CD14-positive monocyte (primary cell): ENCODE data around the gene ARHGEF10L. TPM values are rescaled to one million over a fixed set of nuclear protein-coding genes. Genes with fewer than 3 reads are reported as not detected.

ENCODE experiments used
- DNase-seq, 3 donors: peaks; one replicate each; pipeline ENCODE4 v3.0.0-alpha.2; 2011 to 2022
- H2AFZ ChIP-seq: 2 replicates; pipeline ENCODE4 v1.6.0; 2012; ENCODE audit warnings: mild to moderate bottlenecking, low read depth, low read length, inconsistent platforms; ENCODE audit not compliant: insufficient read depth, poor library complexity, severe bottlenecking
- H3K27ac ChIP-seq, 2 donors: 1 replicate in 1 of 2; 2 replicates in 1 of 2; pipeline ENCODE4 v1.5.1; 2012 to 2013; ENCODE audit warnings: low read length in 2 of 2, control low read depth in 1 of 2, inconsistent platforms in 1 of 2, low read depth in 1 of 2, mild to moderate bottlenecking in 1 of 2
- H3K27me3 ChIP-seq, 2 donors: one replicate each; pipeline versions ENCODE4 v1.6.0 to v1.6.1; 2011 to 2013; ENCODE audit warnings: low read length in 2 of 2; ENCODE audit not compliant: control insufficient read depth in 2 of 2, insufficient read depth in 2 of 2
- H3K36me3 ChIP-seq, 2 donors: replicated peaks in 1 of 2; 1 replicate in 1 of 2; 2 replicates in 1 of 2; pipeline versions ENCODE4 v1.5.1 to v1.6.1; 2012 to 2013; ENCODE audit warnings: low read length in 2 of 2, control low read depth in 1 of 2, inconsistent platforms in 1 of 2, mild to moderate bottlenecking in 1 of 2; ENCODE audit not compliant: insufficient read depth in 2 of 2, control insufficient read depth in 1 of 2
- H3K4me1 ChIP-seq, 2 donors: 1 replicate in 1 of 2; 2 replicates in 1 of 2; pipeline versions ENCODE4 v1.5.1 to v1.6.1; 2012 to 2013; ENCODE audit warnings: low read length in 2 of 2, control low read depth in 1 of 2, inconsistent platforms in 1 of 2, mild to moderate bottlenecking in 1 of 2, moderate library complexity in 1 of 2; ENCODE audit not compliant: insufficient read depth in 2 of 2, control insufficient read depth in 1 of 2
- H3K4me2 ChIP-seq: replicated peaks from 2 replicates; pipeline ENCODE3; 2012; ENCODE audit warnings: low read length, moderate library complexity, mild to moderate bottlenecking; ENCODE audit not compliant: poor library complexity, severe bottlenecking; ENCODE audit errors: extremely low read depth
- H3K4me3 ChIP-seq, 3 experiments: fragments of 200-600 bp in 1 of 3; sonication (generic) in 1 of 3; replicated peaks in 1 of 3; 1 replicate in 2 of 3; 2 replicates in 1 of 3; pipeline ENCODE4 v1.5.1; 2011 to 2013; ENCODE audit warnings: low read length in 3 of 3, mild to moderate bottlenecking in 3 of 3, control low read depth in 2 of 3, low read depth in 2 of 3, inconsistent platforms in 1 of 3, moderate library complexity in 1 of 3
- H3K79me2 ChIP-seq: 2 replicates; pipeline ENCODE4 v1.6.0; 2012; ENCODE audit warnings: mild to moderate bottlenecking, control low read depth, inconsistent platforms, low read length, moderate library complexity; ENCODE audit not compliant: insufficient read depth
- H3K9ac ChIP-seq: 2 replicates; pipeline ENCODE4 v1.6.0; 2017; ENCODE audit warnings: low read length, mild to moderate bottlenecking; ENCODE audit not compliant: insufficient read depth, poor library complexity, severe bottlenecking
- H3K9me3 ChIP-seq, 2 donors: replicated peaks in 1 of 2; 1 replicate in 1 of 2; 2 replicates in 1 of 2; pipeline versions ENCODE4 v1.5.1 to v1.6.1; 2012 to 2013; ENCODE audit warnings: low read length in 2 of 2, control low read depth in 1 of 2; ENCODE audit not compliant: control insufficient read depth in 1 of 2, insufficient read depth in 1 of 2
- H4K20me1 ChIP-seq: 2 replicates; pipeline ENCODE4 v1.6.0; 2012; ENCODE audit warnings: mild to moderate bottlenecking, low read length, control low read depth, moderate library complexity; ENCODE audit not compliant: insufficient read depth
- H3K27ac Mint-ChIP-seq, 7 donors: one replicate each; pipeline ENCODE4 v1.8.0; 2020; ENCODE audit warnings: mild to moderate bottlenecking in 7 of 7, mixed read lengths in 7 of 7, moderate library complexity in 6 of 7, inconsistent platforms in 2 of 7
- H3K27me3 Mint-ChIP-seq, 3 donors: one replicate each; pipeline ENCODE4 v1.8.0; 2021 to 2022; ENCODE audit warnings: low read depth in 3 of 3, mild to moderate bottlenecking in 3 of 3, mixed read lengths in 3 of 3, moderate library complexity in 3 of 3, inconsistent platforms in 1 of 3
- H3K36me3 Mint-ChIP-seq, 2 donors: one replicate each; pipeline ENCODE4 v1.8.0; 2020; ENCODE audit warnings: mixed read lengths in 2 of 2, inconsistent platforms in 1 of 2, mild to moderate bottlenecking in 1 of 2
- H3K4me1 Mint-ChIP-seq: one replicate; pipeline ENCODE4 v1.8.0; 2020; ENCODE audit warnings: mild to moderate bottlenecking, mixed read lengths
- H3K4me3 Mint-ChIP-seq, 2 donors: one replicate each; pipeline ENCODE4 v1.8.0; 2020; ENCODE audit warnings: mild to moderate bottlenecking in 2 of 2, mixed read lengths in 2 of 2, moderate library complexity in 1 of 2
- H3K9me3 Mint-ChIP-seq, 7 donors: one replicate each; pipeline ENCODE4 v1.8.0; 2020 to 2022; ENCODE audit warnings: mixed read lengths in 7 of 7, mild to moderate bottlenecking in 6 of 7, moderate library complexity in 6 of 7, inconsistent platforms in 2 of 7
- CTCF ChIP-seq: fragments of 200-600 bp; IDR thresholded peaks from one replicate; pipeline ENCODE4 v1.8.0; 2022; ENCODE audit warnings: antibody characterized with exemption, mild to moderate bottlenecking
- WGBS: methylation state at CpG from one replicate; pipeline ENCODE4 v1.1.5; 2013; ENCODE audit warnings: missing lambda C conversion rate; ENCODE audit not compliant: insufficient coverage; 5-methylcytosine and 5-hydroxymethylcytosine counted together
- intact Hi-C, 2 donors: fragments of 100-400 bp; cut with micrococcal nuclease; formaldehyde crosslinking; loops; one replicate each; pipeline versions ENCODE4 v1.15.0 to v1.15.1; 2023
- polyA plus RNA-seq, 3 donors: library from polyadenylated mRNA; depleted of rRNA in 1 of 3; unstranded in 2 of 3; stranded (reverse) in 1 of 3; fragments of 300-500 nt in 2 of 3; fragments of >200 nt in 1 of 3; fragmentation: Illumina TruSeq in 2 of 3; gene quantifications; 1 replicate in 2 of 3; 2 replicates in 1 of 3; pipeline ENCODE4 v1.2.3, GENCODE V29; 2012 to 2021

ARHGEF10L gene
- polyA plus RNA-seq, 3 donors = 20.7 to 95.7 (median 23.7) TPM

GRCh38 chr1:17676387-17677060 is 137.0 kb downstream of the ARHGEF10L start:
- H3K27ac Mint-ChIP-seq = peak overlapping the region; percentile 15 to 76 (median 57)
- peaks cover 58 to 87% of the 10 kb centered on the region in 2 donors for H3K36me3 Mint-ChIP-seq
- peaks cover 1 to 15% (median 9%) of the 10 kb centered on the region in 3 donors for H3K27me3 Mint-ChIP-seq
- Histone ChIP-seq H3K4me1 (peaks cover 9 to 25% of the 10 kb centered on the region in 2 donors), H3K79me2 (no peaks in the 10 kb centered on the region), H3K4me2 (no peak overlapping the region), H3K9ac (no peak overlapping the region), H3K9me3 (no peaks in the 10 kb centered on the region), H2AFZ (no peak overlapping the region), H4K20me1 (peaks cover 100% of the 10 kb centered on the region), H3K27ac (no peak overlapping the region), H3K4me3 (no peak overlapping the region), H3K36me3 (peaks cover 70 to 90% of the 10 kb centered on the region in 2 donors), H3K27me3 (no peaks in the 10 kb centered on the region)
- intact Hi-C loops = no loop called here
- 80% methylated on average over 9 of the region's 11 CpGs for WGBS
- no peak for TF ChIP-seq CTCF
- no peak overlapping the region for H3K4me3 Mint-ChIP-seq
- H3K4me1 Mint-ChIP-seq = peaks cover 33% of the 10 kb centered on the region
- DNase-seq = no peak
- H3K9me3 Mint-ChIP-seq = peaks cover 0 to 2% (median 0%) of the 10 kb centered on the region in 7 donors

- Mint-ChIP-seq H3K4me3 (no peak overlapping the region), H3K4me1 (peaks cover 25% of the 10 kb centered on the region), H3K9me3 (peaks cover 0 to 2% (median 0%) of the 10 kb centered on the region in 7 donors), H3K27ac (peak overlapping the region in 2 of 7 donors; percentile 31 to 60), H3K36me3 (peaks cover 66 to 88% of the 10 kb centered on the region in 2 donors), H3K27me3 (peaks cover 1 to 15% (median 9%) of the 10 kb centered on the region in 3 donors)
- WGBS = 100% methylated on average over 4 of the region's 6 CpGs
- Histone ChIP-seq H3K4me2 (no peak overlapping the region), H3K79me2 (peaks cover 6% of the 10 kb centered on the region), H3K9ac (no peak overlapping the region), H4K20me1 (peaks cover 100% of the 10 kb centered on the region), H3K27me3 (no peaks in the 10 kb centered on the region), H3K27ac (no peak overlapping the region), H2AFZ (no peak overlapping the region), H3K4me1 (peaks cover 9 to 18% of the 10 kb centered on the region in 2 donors), H3K36me3 (peaks cover 78 to 91% of the 10 kb centered on the region in 2 donors), H3K4me3 (no peak overlapping the region), H3K9me3 (no peaks in the 10 kb centered on the region)
- no peak for DNase-seq
- intact Hi-C loops = no loop called here
- TF ChIP-seq CTCF = no peak
These were observed 138.5 kb downstream of the ARHGEF10L start for GRCh38 chr1:17678011-17678410.
